ENCODE results near the gene IGSF21.

DNA sequence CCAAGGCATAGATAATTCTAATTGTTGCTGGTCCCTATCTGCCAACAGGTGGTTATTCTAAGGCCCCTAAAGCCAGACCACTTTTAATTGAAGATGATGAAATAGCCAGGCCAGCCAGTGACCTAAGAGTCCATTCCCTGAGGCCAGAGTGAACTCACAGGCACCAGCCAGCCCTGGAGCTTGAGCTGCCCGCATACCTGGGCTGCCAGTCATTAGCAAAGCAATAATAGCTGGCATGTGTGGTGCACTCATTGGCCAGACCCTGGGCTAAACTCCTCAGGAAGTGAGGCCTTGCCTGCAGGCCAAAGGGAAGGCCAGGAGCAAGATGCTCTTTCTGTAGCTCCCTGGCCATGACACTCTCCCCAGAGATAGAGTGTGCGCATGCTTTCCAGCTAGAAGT, 192.8 kb downstream of the IGSF21 start:
- TF ChIP-seq, protein P1, sequence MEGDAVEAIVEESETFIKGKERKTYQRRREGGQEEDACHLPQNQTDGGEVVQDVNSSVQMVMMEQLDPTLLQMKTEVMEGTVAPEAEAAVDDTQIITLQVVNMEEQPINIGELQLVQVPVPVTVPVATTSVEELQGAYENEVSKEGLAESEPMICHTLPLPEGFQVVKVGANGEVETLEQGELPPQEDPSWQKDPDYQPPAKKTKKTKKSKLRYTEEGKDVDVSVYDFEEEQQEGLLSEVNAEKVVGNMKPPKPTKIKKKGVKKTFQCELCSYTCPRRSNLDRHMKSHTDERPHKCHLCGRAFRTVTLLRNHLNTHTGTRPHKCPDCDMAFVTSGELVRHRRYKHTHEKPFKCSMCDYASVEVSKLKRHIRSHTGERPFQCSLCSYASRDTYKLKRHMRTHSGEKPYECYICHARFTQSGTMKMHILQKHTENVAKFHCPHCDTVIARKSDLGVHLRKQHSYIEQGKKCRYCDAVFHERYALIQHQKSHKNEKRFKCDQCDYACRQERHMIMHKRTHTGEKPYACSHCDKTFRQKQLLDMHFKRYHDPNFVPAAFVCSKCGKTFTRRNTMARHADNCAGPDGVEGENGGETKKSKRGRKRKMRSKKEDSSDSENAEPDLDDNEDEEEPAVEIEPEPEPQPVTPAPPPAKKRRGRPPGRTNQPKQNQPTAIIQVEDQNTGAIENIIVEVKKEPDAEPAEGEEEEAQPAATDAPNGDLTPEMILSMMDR (IDR thresholded peaks at IDR 0.05), result no peak
- TF ChIP-seq POLR2A (IDR thresholded peaks at IDR 0.05) (no peak), POLR2AphosphoS5 (IDR thresholded peaks at IDR 0.05) (no peak)

All from gastroesophageal sphincter (tissue), 3 donors.